ENCODE measurements around the gene SP7.

DNA sequence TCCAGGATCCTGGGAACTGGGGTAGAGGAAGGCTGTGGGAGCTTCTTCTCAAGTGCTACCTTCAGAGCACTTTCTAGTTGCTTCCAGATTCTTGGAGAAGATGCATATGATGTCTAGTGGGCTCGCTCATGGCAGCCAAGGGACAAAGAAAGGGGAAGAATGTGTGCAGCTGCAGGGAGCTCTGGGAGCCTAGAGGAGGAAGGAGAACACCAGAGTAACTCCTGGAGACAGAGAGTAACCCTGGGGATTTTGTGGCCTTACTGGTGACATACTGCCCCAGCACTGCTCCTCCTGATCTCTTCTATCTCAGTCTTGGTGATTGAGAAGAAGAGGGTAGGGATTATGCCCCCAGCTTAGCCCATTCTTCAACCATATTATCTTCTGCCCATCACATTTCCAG lies 10.3 kb upstream of the SP7 start:
- TF ChIP-seq POLR2A (IDR thresholded peaks at IDR 0.05; ENCODE audit: low read length) (no peak), CTCF (IDR thresholded peaks at IDR 0.05) (no peak), ELK1 (IDR thresholded peaks at IDR 0.05; ENCODE audit: low read depth, low read length) (no peak), USF2 (IDR thresholded peaks at IDR 0.05) (no peak), HEYL (CRISPR knock-in tag; IDR thresholded peaks at IDR 0.05) (no peak), JUNB (IDR thresholded peaks at IDR 0.05) (no peak), ESRRA (IDR thresholded peaks at IDR 0.05; ENCODE audit: borderline replicate concordance, low read length) (no peak), HDAC2 (IDR thresholded peaks at IDR 0.05) (no peak), ZC3H11A (IDR thresholded peaks at IDR 0.05) (no peak), NR3C1 (IDR thresholded peaks at IDR 0.05) (no peak), EP300 (IDR thresholded peaks at IDR 0.05) (no peak)
